ENCODE results near the gene KANSL1L.
"Not testable (repeated sequence)": the region's sequence is repeated elsewhere in the genome, so short reads cannot be mapped to it uniquely, and the experiment has no call there.

KANSL1L gene

GRCh38 chr2:210171309-210172218 lies at the start of gene KANSL1L:
KANSL1L (minus strand) TSS chr2:210171409; CDS start chr2:210154582, 16,827 bp downstream.
- DNase-seq (ENCODE audit: low spot score), result peak; percentile 94

- no peak for DNase-seq (ENCODE audit: low spot score)
Observed at GRCh38 chr2:210215120-210215519, 43.9 kb upstream of the KANSL1L start.

GRCh38 chr2:210210185-210210584 lies 39.0 kb upstream of the KANSL1L start:
- DNase-seq (ENCODE audit: low spot score), result no peak

GRCh38 chr2:210207929-210208328 lies 36.7 kb upstream of the KANSL1L start:
- DNase-seq (ENCODE audit: low spot score), result no peak

- no peak for DNase-seq (ENCODE audit: low spot score)
Observed at GRCh38 chr2:210203558-210203957, 32.3 kb upstream of the KANSL1L start.

- DNase-seq (ENCODE audit: low spot score), result no peak
Observed at GRCh38 chr2:210203147-210203546, 31.9 kb upstream of the KANSL1L start.

- DNase-seq (ENCODE audit: low spot score), result no peak
Observed at GRCh38 chr2:210199854-210200253, 28.6 kb upstream of the KANSL1L start.

GRCh38 chr2:210199186-210199765 lies 28.1 kb upstream of the KANSL1L start:
- no peak for DNase-seq (ENCODE audit: low spot score)

GRCh38 chr2:210198326-210198725 lies 27.1 kb upstream of the KANSL1L start:
- no peak for DNase-seq (ENCODE audit: low spot score)

GRCh38 chr2:210197720-210198119 lies 26.5 kb upstream of the KANSL1L start:
- no peak for DNase-seq (ENCODE audit: low spot score)

GRCh38 chr2:210195101-210195852 lies 24.1 kb upstream of the KANSL1L start:
- peak; percentile 44 for DNase-seq (ENCODE audit: low spot score)

GRCh38 chr2:210190345-210190744 lies 19.1 kb upstream of the KANSL1L start:
- no peak for DNase-seq (ENCODE audit: low spot score)

- DNase-seq (ENCODE audit: low spot score), result no peak
Observed at GRCh38 chr2:210189452-210190138, 18.4 kb upstream of the KANSL1L start.

GRCh38 chr2:210188755-210189154 lies 17.5 kb upstream of the KANSL1L start:
- DNase-seq (ENCODE audit: low spot score), result no peak

GRCh38 chr2:210188190-210188589 lies 17.0 kb upstream of the KANSL1L start:
- no peak for DNase-seq (ENCODE audit: low spot score)

GRCh38 chr2:210183936-210184335 lies 12.7 kb upstream of the KANSL1L start:
- not testable (repeated sequence) for DNase-seq (ENCODE audit: low spot score)

GRCh38 chr2:210181606-210182088 lies 10.4 kb upstream of the KANSL1L start:
- DNase-seq (ENCODE audit: low spot score), result not testable (repeated sequence)

GRCh38 chr2:210181033-210181605 lies 9.9 kb upstream of the KANSL1L start:
- DNase-seq (ENCODE audit: low spot score), result not testable (repeated sequence)

GRCh38 chr2:210180477-210180876 lies 9.3 kb upstream of the KANSL1L start:
- DNase-seq (ENCODE audit: low spot score), result no peak

- no peak for DNase-seq (ENCODE audit: low spot score)
Observed at GRCh38 chr2:210179351-210179990, 8.3 kb upstream of the KANSL1L start.

- DNase-seq (ENCODE audit: low spot score), result no peak
Observed at GRCh38 chr2:210177769-210178168, 6.6 kb upstream of the KANSL1L start.

Measured in D341Med (cell line).